ENCODE results near the gene SLU7.

DNA sequence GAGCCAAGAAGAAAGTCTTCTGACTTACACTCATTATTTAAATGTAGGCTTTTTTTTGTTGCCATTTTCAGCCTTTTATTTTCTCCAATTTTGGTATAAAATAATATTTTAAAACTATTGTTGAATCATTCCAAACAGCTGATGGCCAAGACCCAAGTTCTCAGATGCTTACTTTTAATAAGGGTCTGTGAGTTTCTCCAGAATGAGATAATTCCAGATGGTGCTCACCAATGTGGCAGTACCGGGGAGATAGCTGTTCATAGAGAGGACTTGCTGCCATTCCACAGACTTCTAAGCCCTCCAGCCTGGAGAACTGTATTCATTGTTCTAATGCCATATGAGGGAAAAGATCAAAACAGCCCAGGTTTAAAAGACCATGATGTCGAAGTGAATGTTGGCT, 43.2 kb downstream of the SLU7 start:
- no peak for TF ChIP-seq CTCF (conservative IDR thresholded peaks at IDR 0.05; ENCODE audit: low read length)
- no peak for TF ChIP-seq EZH2phosphoT487 (IDR thresholded peaks at IDR 0.05; ENCODE audit: borderline replicate concordance, low read depth, low read length)

Measured in OCI-LY7 (cell line).